Measurements from ENCODE around the gene AQP1.

AQP1 gene

DNA sequence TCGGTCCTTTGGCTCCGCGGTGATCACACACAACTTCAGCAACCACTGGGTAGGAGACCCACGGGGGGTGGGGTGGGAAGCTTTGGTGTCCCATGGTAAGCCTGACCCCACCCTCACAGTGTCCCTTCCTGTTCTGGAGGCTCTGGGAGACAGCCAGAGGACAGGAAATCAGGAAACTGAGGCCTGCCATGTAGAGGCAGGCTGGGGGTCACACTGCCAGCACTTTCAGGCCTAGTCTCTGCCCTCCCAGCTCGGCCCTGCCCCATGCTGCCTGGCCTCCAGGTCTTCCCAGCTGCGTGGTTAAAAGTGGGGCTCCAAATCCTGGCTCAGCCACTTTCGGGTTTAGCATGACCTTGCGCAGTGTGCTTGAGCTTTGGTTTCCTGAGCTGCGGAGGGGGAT lies 10.9 kb downstream of the AQP1 start:
- DNase-seq: no peak

GRCh38 chr7:30923009-30923773 lies 11.5 kb downstream of the AQP1 start:
- DNase-seq: no peak

- DNase-seq: no peak
Observed at GRCh38 chr7:30923774-30924413, 12.2 kb downstream of the AQP1 start.

DNA sequence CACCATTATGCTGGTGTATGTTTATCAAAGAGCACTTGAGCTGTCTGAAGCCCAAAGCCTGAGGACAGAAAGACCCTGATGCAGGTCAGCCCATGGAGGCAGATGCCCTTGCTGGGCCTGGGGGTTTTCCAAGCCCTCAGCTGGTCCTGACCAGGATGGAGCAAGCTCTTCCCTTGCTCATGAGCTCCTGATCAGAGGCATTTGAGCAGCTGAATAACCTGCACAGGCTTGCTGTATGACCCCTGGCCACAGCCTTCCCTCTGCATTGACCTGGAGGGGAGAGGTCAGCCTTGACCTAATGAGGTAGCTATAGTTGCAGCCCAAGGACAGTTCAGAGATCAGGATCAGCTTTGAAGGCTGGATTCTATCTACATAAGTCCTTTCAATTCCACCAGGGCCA lies 13.0 kb downstream of the AQP1 start:
- DNase-seq: no peak

DNA sequence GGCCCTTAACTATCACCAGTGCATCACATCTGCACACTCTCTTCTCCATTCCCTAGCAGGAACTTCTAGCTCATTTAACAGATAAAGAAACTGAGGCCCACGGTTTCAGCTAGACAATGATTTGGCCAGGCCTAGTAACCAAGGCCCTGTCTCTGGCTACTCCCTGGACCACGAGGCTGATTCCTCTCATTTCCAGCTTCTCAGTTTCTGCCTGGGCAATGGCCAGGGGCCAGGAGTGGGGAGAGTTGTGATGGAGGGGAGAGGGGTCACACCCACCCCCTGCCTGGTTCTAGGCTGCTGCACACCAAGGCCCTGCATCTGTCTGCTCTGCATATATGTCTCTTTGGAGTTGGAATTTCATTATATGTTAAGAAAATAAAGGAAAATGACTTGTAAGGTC lies 13.5 kb downstream of the AQP1 start:
- DNase-seq: no peak

DNA sequence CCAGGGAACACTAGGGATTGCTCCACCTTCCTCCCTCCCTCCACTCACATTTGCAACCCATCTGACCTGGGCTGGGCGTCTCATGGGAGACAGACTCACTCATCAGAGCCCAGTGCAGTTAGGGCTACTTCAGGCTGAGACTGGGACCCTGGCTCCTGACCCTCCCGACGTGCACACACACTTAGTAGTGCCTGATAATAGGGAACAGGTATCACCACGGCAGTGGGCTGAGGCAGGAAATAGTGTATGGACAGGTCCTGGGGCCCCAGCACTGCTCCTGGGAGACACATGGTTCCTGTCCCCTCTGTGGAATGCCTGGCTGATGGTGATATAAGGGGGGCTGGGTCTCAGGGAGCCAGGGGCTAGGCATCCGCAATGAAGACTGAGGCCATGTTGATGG lies 14.3 kb downstream of the AQP1 start:
- DNase-seq: no peak

GRCh38 chr7:30926313-30926712 lies 14.7 kb downstream of the AQP1 start:
- no peak for DNase-seq

DNA sequence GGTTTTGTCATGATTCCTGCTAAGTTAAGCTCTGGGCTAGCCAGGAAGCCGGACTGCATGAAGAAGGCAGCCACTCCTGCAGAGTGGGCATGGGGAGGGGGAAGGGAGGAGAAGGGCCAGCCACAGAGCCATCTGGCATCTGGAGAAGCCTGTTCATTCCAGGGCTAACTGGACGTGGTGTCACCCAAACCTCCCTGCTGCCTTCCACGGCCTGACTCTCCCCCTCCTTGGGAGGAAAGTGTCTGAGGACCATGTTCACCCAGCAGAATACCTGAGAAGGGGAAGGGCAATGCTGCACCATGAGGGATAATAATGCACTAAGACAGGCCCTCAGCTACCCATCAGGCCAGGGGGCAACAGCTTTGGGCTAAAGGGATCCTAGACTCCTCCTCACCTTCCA lies 15.4 kb downstream of the AQP1 start:
- no peak for DNase-seq

DNA sequence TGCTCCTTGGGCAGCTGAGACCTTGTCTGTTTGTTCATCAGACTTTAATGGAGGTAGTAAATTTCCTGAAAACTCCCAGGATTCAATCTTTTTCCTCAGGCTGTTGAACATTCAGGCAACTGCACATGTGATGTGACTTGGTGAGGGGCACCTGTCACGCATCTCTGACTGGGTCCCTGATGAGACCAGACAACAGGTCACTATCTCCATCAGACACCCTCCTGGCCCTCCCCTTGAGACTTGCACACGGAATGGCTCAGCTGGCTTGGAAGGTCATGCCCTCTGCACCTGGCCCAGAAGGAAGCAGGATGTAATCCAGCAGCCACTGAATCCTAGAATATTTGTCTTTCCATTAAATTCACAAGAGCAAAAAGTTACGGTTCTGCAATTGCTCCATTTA lies 15.9 kb downstream of the AQP1 start:
- no peak for DNase-seq

GRCh38 chr7:30928254-30928872 lies 16.7 kb downstream of the AQP1 start:
- no peak for DNase-seq

DNA sequence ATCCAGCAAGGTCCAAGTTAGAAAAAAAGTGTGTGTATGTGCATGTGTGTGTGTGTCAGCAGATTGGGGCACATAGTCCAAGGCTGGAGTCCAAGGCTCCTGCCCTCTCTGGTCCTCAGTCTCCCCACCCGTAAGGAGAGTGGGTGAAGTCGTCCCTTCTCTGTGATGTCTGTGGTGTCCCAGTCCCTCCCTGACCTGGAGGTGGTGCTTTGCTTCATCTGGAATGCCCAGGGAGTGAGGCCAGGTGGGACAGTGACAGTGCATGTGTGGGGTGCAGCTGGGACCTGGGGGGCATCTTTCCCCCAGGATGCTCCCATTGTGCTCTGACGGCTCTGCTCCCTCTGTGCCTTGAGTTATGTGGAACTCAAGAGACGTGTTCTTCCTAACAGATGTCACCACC lies 18.0 kb downstream of the AQP1 start:
- DNase-seq: no peak

DNA sequence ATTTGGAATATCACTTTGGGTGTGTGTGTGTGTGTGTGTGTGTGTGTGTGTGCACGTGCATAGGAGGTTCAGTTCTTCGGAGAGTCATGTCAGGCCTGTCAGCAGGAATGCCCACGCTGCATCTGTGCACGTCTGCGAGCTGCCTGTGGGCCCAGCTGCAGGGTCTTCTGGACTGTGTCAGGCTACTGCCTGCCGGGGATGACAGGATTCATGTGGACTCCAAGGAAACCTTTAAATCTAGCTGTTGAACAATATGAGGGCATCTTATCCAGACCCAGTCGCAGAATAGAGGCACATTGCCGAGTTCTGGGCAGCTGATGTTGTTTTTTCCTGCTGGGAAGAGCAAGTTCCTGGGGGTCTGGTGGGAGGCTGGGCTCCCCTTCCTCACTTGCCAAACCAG lies 19.0 kb downstream of the AQP1 start:
- DNase-seq: no peak

DNA sequence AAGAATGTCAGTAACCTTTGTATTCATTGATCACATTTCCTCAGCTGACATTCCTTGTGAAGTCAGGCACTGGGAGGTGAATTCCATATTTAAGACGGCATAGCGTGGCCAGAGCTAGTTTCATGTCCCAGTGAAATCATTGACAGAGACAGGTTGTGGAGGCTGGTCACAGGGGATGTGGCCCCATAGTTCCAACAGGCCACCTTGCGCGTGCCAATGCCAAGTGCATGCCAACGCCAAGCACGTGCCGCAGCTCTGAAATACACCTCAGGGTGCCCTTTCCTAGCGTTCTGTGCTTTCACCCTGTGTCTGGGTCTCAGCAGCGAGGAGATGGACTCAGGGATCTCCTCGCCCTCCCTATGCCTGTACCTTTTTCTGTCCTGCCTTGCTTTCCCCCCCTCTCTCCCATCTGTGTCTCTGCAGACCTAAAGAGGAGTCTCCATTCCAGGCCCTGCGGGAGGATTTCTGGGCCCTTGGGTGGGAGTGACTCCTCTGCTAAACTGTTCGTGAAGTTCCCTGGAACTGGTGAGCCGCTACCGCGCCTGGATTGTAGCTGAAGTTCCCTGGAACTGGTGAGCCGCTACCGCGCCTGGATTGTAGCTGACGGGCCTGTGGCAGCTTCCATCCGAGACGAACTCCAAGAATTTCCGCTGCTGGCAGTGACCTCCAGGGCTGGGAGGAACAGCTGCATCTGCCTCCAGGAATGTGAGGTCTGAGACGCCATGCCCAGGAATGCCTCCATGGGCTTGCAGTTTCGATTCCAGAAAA lies 19.7 kb downstream of the AQP1 start:
- DNase-seq: no peak

DNA sequence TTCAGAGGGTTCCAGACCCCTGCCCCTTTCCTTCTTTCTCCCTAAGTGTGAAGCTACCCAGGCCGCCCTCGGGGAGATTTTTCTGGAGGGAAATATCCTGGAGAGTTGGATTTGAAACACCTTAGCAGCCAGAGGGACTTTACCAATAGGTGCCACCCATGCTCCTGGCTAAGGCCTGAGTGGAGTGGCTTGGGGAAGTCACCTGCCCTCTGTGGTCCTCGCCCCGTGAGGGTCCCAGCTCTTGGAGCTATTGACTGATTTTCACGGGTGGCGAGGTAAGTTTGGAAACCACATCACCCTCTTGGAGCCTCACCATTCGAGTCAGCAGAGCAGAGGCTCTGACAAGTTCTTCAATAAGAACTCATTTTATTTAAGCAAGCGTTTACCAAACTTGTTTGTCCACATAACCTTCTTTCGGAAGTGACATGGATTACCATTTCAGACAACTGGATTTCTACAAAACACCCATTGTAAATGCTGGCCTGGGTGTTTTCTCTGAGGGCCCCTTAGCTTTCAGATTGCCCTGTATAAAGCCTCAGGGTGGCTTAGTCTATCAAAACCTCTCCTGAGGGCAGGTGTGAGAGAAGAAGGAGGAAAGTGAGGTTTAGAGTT lies 20.4 kb downstream of the AQP1 start:
- DNase-seq: no peak

DNA sequence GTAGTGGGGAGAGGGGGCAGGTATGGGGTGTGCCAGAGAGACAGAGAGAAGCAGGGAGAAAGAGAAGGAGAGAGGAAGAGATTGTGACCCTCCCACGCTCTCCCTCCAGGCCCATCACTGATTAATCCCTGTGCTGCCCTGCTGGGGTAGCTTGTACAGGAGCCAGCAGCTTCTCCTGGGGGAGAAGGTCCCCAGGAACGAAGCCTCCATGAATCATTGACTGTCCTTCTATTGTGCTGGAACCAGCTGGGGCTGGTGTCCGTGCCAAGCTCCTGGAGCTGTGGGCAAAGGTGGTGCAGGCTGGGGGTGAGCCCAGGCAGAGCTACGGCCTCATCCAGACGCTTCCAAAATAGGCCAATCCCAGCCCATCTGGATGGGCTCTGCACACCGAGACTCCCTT lies 20.9 kb downstream of the AQP1 start:
- no peak for DNase-seq

- DNase-seq: no peak
Observed at GRCh38 chr7:30933124-30933974, 21.7 kb downstream of the AQP1 start.

GRCh38 chr7:30934225-30934624 lies 22.6 kb downstream of the AQP1 start:
- no peak for DNase-seq

DNA sequence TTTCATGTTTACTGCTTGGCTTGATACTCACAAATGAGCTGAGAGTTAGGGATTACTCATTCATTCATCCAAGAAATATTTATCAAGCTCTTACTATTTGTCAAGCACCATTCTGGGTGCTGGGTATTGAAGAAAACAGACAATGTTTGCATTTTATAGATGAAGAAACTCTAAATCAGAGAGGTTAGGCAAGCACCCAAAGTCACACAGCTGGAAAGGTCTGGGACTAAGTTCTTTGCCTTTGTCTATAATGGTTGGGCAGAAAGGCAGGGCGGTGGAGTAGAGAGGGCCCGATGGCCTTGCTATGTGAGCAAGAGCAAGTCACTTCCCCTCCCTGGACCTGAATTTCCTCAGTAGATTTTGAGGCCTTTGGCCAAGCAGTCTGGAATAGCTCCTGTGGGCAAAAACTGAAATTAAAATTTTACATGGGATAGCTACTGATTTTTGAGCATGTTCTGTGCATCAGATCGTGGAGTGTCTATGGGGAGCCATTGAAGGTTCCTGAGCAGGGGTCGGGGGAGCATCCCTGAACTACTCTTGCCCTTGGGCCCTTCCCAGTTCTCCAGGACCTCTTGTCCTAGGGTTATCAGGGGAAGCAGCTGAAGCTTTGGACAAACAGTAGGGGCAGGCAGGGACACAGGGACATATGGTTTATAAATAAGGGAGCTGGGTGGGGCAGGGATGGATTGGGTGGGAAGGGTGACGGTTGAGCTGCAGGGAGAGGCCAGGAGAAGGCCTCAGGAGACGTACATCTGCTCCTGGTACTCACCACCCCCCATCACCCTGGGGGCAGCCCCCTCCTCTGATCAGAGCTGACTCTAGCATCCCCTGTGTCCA lies 23.3 kb downstream of the AQP1 start:
- DNase-seq: no peak

GRCh38 chr7:30935569-30935877 lies 23.9 kb downstream of the AQP1 start:
- no peak for DNase-seq

DNA sequence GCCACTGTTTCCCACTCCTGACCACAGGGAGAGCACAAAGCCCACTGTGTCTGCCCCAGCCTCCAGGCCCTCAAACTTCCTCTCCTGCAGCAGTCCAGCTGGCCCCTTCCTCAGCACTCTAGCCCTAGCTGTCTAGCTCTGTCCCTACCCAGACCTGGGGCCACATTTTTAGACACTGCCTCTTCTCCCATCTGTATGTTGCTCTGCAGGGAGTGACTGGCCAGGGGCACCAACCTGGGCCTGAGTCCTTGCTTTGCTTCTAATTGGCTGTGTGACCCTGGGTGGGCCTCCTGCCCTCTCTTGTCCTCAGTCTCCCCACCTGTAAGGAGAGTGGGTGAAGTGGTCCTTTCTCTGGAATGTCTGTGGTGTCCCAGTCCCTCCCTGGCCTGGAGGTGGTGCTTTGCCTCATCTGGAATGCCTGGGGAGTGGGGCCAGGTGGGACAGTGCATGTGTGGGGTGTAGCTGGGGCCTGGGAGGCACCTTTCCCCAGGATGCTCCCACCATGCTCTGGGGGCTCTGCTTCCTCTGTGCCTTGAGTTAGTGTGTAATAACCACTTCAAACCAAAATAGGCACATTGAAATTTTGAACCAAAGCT lies 25.1 kb downstream of the AQP1 start:
- no peak for DNase-seq

- DNase-seq: no peak
Observed at GRCh38 chr7:30937416-30937815, 25.8 kb downstream of the AQP1 start.

Measured in activated CD4-positive, alpha-beta T cell treated with anti-CD3 and anti-CD28 coated beads, Interleukin-2, amount 50 U/mL, for 1 hour (primary cell).